MG63 (cell line): Measurements from ENCODE around the gene CLDN34. TPM values are rescaled to one million over a fixed set of nuclear protein-coding genes. Genes with fewer than 3 reads are reported as not detected.

Experiments used
- DNase-seq: peaks from one replicate; pipeline ENCODE4 v3.0.0-alpha.2; 2020
- H3K27me3 ChIP-seq: fragments of 250-450 bp; sonication (Bioruptor Pico); 2 replicates; pipeline ENCODE4 v1.5.1; 2020; ENCODE audit warnings: mild to moderate bottlenecking, moderate library complexity
- H3K36me3 ChIP-seq: fragments of 250-450 bp; sonication (Bioruptor Pico); 2 replicates; pipeline ENCODE4 v1.5.1; 2020; ENCODE audit warnings: mild to moderate bottlenecking, moderate library complexity
- H3K4me3 ChIP-seq: fragments of 250-450 bp; sonication (Bioruptor Pico); 2 replicates; pipeline ENCODE4 v1.5.1; 2020; ENCODE audit warnings: mild to moderate bottlenecking, moderate library complexity
- H3K9me3 ChIP-seq: fragments of 250-450 bp; sonication (Bioruptor Pico); 2 replicates; pipeline ENCODE4 v1.5.1; 2020; ENCODE audit warnings: mild to moderate bottlenecking, moderate library complexity
- total RNA-seq: library from RNA; depleted of rRNA; stranded (reverse); fragments of >200 nt; shearing (Covaris generic); gene quantifications from 2 replicates; pipeline ENCODE4 v1.2.3, GENCODE V29; 2014; ENCODE audit warnings: low replicate concordance

The CLDN34 gene
- total RNA-seq, 1 experiment from 2014 or later: not detected

DNA sequence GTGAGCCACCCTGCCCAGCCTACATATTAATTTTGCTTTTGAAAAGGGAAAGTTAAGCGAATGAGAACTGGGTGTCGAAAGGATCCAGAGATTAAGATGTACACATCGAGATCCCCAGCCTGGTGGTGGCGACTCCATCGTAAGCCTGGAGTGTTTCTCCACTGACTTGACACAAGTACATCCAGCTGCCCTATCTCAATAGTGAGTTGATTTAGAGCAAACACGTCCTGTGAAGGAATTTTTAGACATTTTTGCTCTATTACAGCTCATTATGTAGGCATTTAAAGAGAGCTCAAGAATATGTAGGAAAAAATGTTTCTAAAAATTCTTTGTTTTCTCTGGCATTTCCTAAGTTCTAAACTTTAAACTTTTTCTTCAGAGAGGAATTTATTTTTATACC is 11.7 kb upstream of the CLDN34 start:
- no peaks in the 10 kb centered on the region for H3K9me3 ChIP-seq

DNA sequence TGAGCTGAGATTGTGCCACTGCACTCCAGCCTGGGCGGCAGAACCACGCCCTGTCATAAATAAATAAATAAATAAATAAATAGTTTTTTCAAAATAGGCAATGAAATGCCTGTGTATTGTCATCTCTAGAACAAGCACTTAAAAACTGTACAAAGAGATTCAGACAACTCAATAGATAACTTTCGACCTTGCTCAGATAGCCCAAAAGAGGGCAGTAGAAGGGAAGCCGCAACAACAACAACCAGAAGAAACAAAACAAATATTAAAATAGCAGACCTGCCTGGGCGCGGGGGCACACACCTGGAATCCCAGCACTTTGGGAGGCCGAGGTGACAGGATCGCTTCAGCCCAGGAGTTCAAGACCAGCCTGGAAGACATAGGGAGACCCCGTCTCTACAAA is 9.4 kb upstream of the CLDN34 start:
- Histone ChIP-seq H3K36me3 (no peaks in the 10 kb centered on the region), H3K9me3 (no peaks in the 10 kb centered on the region), H3K4me3 (no peak overlapping the region), H3K27me3 (no peaks in the 10 kb centered on the region)
- no peak for DNase-seq

More for the DNA sequence above, 11.7 kb upstream of the CLDN34 start:
- H3K27me3 ChIP-seq: no peaks in the 10 kb centered on the region
- H3K36me3 ChIP-seq: no peaks in the 10 kb centered on the region
- H3K4me3 ChIP-seq: no peak overlapping the region
- DNase-seq: no peak

DNA sequence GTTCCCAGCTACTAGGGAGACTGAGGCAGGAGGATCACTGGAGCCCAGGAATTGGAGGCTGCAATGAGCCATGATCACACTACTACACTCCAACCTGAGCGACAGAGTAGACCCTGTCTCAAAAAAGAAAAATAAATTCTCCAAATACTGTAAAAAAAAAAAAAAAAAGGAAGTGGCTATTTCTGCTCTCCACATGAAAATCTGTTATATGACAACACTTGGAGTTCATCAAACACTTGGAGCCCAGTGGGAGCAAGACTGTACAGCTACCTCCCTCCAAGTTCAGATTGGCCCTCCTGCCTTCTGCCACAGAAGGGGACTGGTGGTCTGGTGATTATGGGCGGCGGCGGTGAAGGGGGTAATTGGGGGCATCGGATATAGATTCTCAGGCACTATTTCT is 9.0 kb upstream of the CLDN34 start:
- Histone ChIP-seq H3K4me3 (no peak overlapping the region), H3K9me3 (no peaks in the 10 kb centered on the region), H3K36me3 (no peaks in the 10 kb centered on the region), H3K27me3 (no peaks in the 10 kb centered on the region)
- DNase-seq: no peak

- no peak for DNase-seq
- Histone ChIP-seq H3K36me3 (no peaks in the 10 kb centered on the region), H3K9me3 (no peaks in the 10 kb centered on the region), H3K27me3 (no peaks in the 10 kb centered on the region), H3K4me3 (no peak overlapping the region)
These were observed 5.4 kb upstream of the CLDN34 start for GRCh38 chrX:9961750-9962149.

DNA sequence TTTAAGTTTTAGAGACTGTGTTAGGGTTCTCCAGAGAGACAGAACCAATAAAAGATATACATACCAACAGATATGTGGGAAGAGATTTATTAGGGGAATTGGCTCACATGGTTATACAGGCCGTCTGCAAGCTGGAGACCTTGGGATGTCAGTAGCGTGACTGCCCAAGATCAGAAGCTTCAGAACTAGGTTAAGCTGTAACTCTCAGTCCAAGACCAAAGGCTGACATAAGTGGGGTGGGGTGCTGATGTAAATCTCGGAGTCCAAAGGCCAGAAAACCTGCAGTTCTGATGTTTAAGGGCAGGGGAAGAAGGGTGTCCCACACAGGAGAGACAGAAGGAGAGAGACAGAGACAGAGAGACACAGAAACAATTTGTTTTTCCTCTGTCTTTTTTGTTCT is 10.5 kb downstream of the CLDN34 start:
- H3K36me3 ChIP-seq: no peaks in the 10 kb centered on the region
- no peak for DNase-seq
- H3K27me3 ChIP-seq: no peaks in the 10 kb centered on the region
- H3K4me3 ChIP-seq: no peak overlapping the region
- H3K9me3 ChIP-seq: no peaks in the 10 kb centered on the region

DNA sequence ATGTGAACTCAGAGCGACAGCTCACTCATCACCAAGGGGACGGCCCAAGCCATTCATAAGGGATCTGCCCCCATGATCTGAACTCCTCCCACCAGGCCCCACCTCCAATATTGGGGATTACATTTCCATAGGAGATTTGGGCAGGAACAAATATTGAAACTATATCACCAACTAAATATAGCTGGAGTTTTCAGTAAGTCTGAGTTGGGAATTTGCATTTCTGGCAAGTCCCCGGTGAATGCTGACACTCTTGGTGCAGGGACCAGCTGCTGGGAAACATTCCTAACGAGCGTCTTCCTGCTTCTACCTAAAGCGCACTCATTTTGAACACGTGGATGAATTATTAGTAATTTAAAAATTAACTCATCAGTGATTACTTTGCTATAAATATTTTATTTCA is 13.2 kb downstream of the CLDN34 start:
- H3K9me3 ChIP-seq: no peaks in the 10 kb centered on the region
- H3K27me3 ChIP-seq: no peaks in the 10 kb centered on the region
- H3K36me3 ChIP-seq: no peaks in the 10 kb centered on the region
- no peak for DNase-seq
- no peak overlapping the region for H3K4me3 ChIP-seq

- Histone ChIP-seq H3K36me3 (no peaks in the 10 kb centered on the region), H3K4me3 (no peak overlapping the region), H3K27me3 (no peaks in the 10 kb centered on the region), H3K9me3 (no peaks in the 10 kb centered on the region)
- no peak for DNase-seq
These were observed 13.8 kb downstream of the CLDN34 start for GRCh38 chrX:9980927-9981326.

DNA sequence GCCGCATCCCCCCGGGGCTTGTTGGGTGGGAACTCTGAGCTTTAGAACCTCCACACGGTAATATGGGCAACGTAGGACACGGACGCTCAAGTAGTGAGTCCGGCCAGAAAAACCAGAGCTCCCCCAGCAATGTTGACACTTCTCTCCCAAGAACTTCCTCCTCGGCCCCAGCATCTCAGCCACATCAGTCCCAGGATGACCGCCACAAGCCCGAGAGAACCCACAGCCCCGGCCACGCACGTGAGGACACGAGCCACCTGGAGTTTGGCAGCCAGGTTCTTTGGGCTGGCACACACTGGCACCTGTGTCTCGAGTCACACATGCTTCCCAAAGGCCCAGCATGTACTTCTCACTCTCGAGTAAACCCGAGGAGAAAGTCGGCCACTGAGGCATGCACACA is 16.3 kb downstream of the CLDN34 start:
- Histone ChIP-seq H3K36me3 (no peaks in the 10 kb centered on the region), H3K27me3 (no peaks in the 10 kb centered on the region), H3K9me3 (no peaks in the 10 kb centered on the region), H3K4me3 (no peak overlapping the region)
- DNase-seq: no peak

DNA sequence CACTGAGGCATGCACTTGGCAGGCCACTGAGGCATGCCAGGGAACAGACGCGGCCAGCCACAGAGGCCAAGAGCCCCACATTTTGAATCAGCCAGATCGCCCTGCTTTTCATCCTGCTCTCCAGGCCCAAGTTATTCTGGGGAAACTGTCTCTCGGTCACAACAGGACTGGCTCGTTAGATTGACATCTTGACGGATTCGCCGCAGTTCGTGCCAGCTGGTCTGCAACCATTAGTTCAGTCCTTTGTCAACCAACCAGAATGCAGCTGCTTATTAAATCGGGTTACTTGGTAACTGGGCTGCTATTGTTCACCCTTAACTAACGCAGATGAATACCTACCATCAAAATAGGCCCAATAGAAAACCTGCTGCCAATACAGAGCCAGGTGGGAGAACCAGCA is 16.7 kb downstream of the CLDN34 start:
- Histone ChIP-seq H3K4me3 (no peak overlapping the region), H3K27me3 (no peaks in the 10 kb centered on the region), H3K36me3 (no peaks in the 10 kb centered on the region), H3K9me3 (no peaks in the 10 kb centered on the region)
- DNase-seq: no peak

GRCh38 chrX:9988762-9989161 is 21.6 kb downstream of the CLDN34 start:
- Histone ChIP-seq H3K36me3 (no peaks in the 10 kb centered on the region), H3K27me3 (no peaks in the 10 kb centered on the region), H3K4me3 (no peak overlapping the region), H3K9me3 (no peaks in the 10 kb centered on the region)
- no peak for DNase-seq

GRCh38 chrX:9992061-9992460 is 24.9 kb downstream of the CLDN34 start:
- Histone ChIP-seq H3K4me3 (no peak overlapping the region), H3K36me3 (no peaks in the 10 kb centered on the region), H3K9me3 (peaks cover 6% of the 10 kb centered on the region; the same call in 1 of the 2 replicates), H3K27me3 (no peaks in the 10 kb centered on the region)
- DNase-seq: no peak

DNA sequence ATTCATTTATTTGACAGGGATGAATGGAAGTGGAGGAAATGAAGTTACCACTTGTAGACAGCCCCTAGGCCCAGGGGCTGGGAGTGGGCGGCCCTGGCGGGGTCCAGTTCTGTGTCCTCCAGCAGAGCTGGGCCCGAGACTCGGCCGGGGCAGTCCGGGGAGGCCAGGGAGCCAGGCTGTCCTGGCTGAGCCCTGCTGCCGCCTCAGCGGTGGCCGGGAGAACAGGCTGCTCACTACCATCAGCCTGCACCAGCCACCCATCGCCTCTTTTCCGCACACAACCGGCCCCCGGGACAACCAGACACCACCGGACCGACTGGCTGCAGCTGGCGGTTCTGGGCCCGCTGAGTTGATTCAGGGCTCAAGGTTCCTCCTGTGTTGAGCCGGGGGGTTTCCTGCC is 25.6 kb downstream of the CLDN34 start:
- Histone ChIP-seq H3K4me3 (no peak overlapping the region), H3K27me3 (no peaks in the 10 kb centered on the region), H3K9me3 (peaks cover 6% of the 10 kb centered on the region; the same call in 1 of the 2 replicates), H3K36me3 (no peaks in the 10 kb centered on the region)
- DNase-seq: no peak

GRCh38 chrX:9995855-9996339 is 28.7 kb downstream of the CLDN34 start:
- no peak overlapping the region for H3K4me3 ChIP-seq
- H3K36me3 ChIP-seq: no peaks in the 10 kb centered on the region
- no peaks in the 10 kb centered on the region for H3K27me3 ChIP-seq
- peak; percentile 72 for DNase-seq
- H3K9me3 ChIP-seq: peaks cover 6% of the 10 kb centered on the region; the same call in 1 of the 2 replicates

- DNase-seq: no peak
- peaks cover 6% of the 10 kb centered on the region; the same call in 1 of the 2 replicates for H3K9me3 ChIP-seq
- H3K36me3 ChIP-seq: no peaks in the 10 kb centered on the region
- no peaks in the 10 kb centered on the region for H3K27me3 ChIP-seq
- H3K4me3 ChIP-seq: no peak overlapping the region
These were observed 29.9 kb downstream of the CLDN34 start for GRCh38 chrX:9997041-9997440.

GRCh38 chrX:9997524-9997923 is 30.4 kb downstream of the CLDN34 start:
- no peak for DNase-seq
- H3K36me3 ChIP-seq: no peaks in the 10 kb centered on the region
- no peak overlapping the region for H3K4me3 ChIP-seq

GRCh38 chrX:10001496-10001895 is 34.3 kb downstream of the CLDN34 start:
- H3K36me3 ChIP-seq: no peaks in the 10 kb centered on the region
- no peak overlapping the region for H3K4me3 ChIP-seq
- DNase-seq: peak; percentile 52
- H3K9me3 ChIP-seq: no peaks in the 10 kb centered on the region
- H3K27me3 ChIP-seq: no peaks in the 10 kb centered on the region

More at GRCh38 chrX:9997524-9997923, 30.4 kb downstream of the CLDN34 start:
- H3K9me3 ChIP-seq: peaks cover 6% of the 10 kb centered on the region; the same call in 1 of the 2 replicates
- no peaks in the 10 kb centered on the region for H3K27me3 ChIP-seq

GRCh38 chrX:10004832-10005475 is 37.8 kb downstream of the CLDN34 start:
- Histone ChIP-seq H3K9me3 (no peaks in the 10 kb centered on the region), H3K27me3 (no peaks in the 10 kb centered on the region), H3K36me3 (no peaks in the 10 kb centered on the region), H3K4me3 (no peak overlapping the region)
- no peak for DNase-seq

GRCh38 chrX:10006086-10006485 is 38.9 kb downstream of the CLDN34 start:
- Histone ChIP-seq H3K27me3 (no peaks in the 10 kb centered on the region), H3K9me3 (no peaks in the 10 kb centered on the region), H3K36me3 (no peaks in the 10 kb centered on the region), H3K4me3 (no peak overlapping the region)
- DNase-seq: no peak
